AG04450 (cell line): Measurements from ENCODE around the gene AUTS2. TPM values are rescaled to one million over a fixed set of nuclear protein-coding genes. Genes with fewer than 3 reads are reported as not detected.

Experiments
- CTCF ChIA-PET: fragments of 300-600, 350-600 bp; formaldehyde crosslinking; extraction: SDS; loops from one replicate; lab custom pipeline; 2022; ENCODE audit warnings: antibody characterized with exemption, inconsistent platforms; lab: Charles Lee
- POLR2A ChIA-PET: fragments of 350-600 bp; formaldehyde crosslinking; extraction: SDS; loops from one replicate; lab custom pipeline; 2021; ENCODE audit warnings: antibody characterized with exemption, inconsistent platforms; lab: Yijun Ruan, JAX
- DNase-seq: peaks from one replicate; pipeline ENCODE4 v3.0.0-alpha.2; 2011; ENCODE audit warnings: low read depth, low spot score
- H3K27ac ChIP-seq: one replicate; pipeline ENCODE4 v1.5.1; 2012; ENCODE audit warnings: low read depth, low read length, control low read depth
- H3K27me3 ChIP-seq: one replicate; pipeline ENCODE4 v1.6.0; 2012; ENCODE audit warnings: low read length; ENCODE audit not compliant: control insufficient read depth, insufficient read depth
- H3K4me3 ChIP-seq: 2 replicates; pipeline ENCODE4 v1.5.1; 2011; ENCODE audit warnings: mild to moderate bottlenecking, low read depth, low read length, control low read depth
- H3K9me3 ChIP-seq: 2 replicates; pipeline ENCODE4 v1.5.1; 2012; ENCODE audit warnings: low read length; ENCODE audit not compliant: control insufficient read depth, insufficient read depth
- CTCF ChIP-seq: IDR thresholded peaks from 2 replicates; pipeline ENCODE4 v1.5.1; 2011; ENCODE audit warnings: low read depth, low read length, control low read depth, inconsistent platforms
- polyA plus RNA-seq: library from polyadenylated mRNA; depleted of rRNA; stranded (reverse); fragments of >200 nt; gene quantifications from 2 replicates; pipeline ENCODE4 v1.2.3, GENCODE V29; 2011

Gene AUTS2
- polyA plus RNA-seq, 1 experiment = 1.5 TPM

- H3K27ac ChIP-seq = no peak overlapping the region
- no peak overlapping the region for H3K4me3 ChIP-seq
- TF ChIP-seq CTCF = no peak
- H3K27me3 ChIP-seq = no peaks in the 10 kb centered on the region
- no peak for DNase-seq
- no peaks in the 10 kb centered on the region for H3K9me3 ChIP-seq
- CTCF ChIA-PET = no interaction called here
- POLR2A ChIA-PET = no interaction called here
These were observed 879.0 kb downstream of the AUTS2 start for GRCh38 chr7:70477036-70478010.

GRCh38 chr7:70479153-70480021 lies 881.1 kb downstream of the AUTS2 start:
- no peak overlapping the region for H3K27ac ChIP-seq
- no peaks in the 10 kb centered on the region for H3K9me3 ChIP-seq
- ChIA-PET POLR2A (no interaction called here), CTCF (no interaction called here)
- no peaks in the 10 kb centered on the region for H3K27me3 ChIP-seq
- no peak for DNase-seq
- H3K4me3 ChIP-seq = no peak overlapping the region
- no peak for TF ChIP-seq CTCF

DNA sequence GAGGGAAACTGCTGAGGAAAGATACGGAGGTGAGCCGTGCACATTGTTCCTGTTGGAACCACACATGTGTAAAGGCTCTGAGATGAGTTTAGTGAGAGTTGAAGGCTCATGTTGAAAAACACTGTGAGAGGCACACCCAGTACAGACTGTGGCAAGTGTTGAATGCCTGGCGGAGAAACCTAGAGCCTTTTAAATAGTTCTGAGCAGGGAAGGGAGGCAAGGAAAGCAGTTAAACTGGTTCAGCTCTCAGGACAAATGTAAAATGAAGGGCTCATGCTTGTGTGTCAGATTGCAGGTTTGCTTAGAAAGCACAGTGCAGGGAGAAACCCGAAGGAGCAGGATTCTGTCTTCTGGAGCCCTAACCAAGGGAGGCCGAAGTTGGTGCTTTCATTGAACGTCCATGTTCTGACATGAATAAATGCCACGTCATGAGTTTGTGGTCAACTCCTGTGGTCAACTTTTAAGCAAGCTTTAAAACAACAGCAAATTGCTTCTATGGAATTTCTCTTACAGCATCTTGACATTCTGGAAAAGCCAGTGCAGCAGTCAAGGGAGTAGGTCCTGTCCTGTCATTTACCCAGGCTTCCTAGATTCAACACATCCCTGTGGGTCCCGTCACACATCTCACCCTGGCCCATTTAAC lies 882.8 kb downstream of the AUTS2 start:
- no peak for DNase-seq
- H3K27ac ChIP-seq = no peak overlapping the region
- no peak overlapping the region for H3K4me3 ChIP-seq
- POLR2A ChIA-PET = no interaction called here
- no peaks in the 10 kb centered on the region for H3K9me3 ChIP-seq
- no peaks in the 10 kb centered on the region for H3K27me3 ChIP-seq
- no peak for TF ChIP-seq CTCF
- CTCF ChIA-PET = no interaction called here

- DNase-seq = no peak
- H3K4me3 ChIP-seq = no peak overlapping the region
- TF ChIP-seq CTCF = no peak
- ChIA-PET CTCF (no interaction called here), POLR2A (no interaction called here)
- no peaks in the 10 kb centered on the region for H3K9me3 ChIP-seq
- no peak overlapping the region for H3K27ac ChIP-seq
- H3K27me3 ChIP-seq = no peaks in the 10 kb centered on the region
These were observed 883.4 kb downstream of the AUTS2 start for GRCh38 chr7:70481570-70482123.
